ENCODE measurements around the gene NOSTRIN.

Gene NOSTRIN

DNA sequence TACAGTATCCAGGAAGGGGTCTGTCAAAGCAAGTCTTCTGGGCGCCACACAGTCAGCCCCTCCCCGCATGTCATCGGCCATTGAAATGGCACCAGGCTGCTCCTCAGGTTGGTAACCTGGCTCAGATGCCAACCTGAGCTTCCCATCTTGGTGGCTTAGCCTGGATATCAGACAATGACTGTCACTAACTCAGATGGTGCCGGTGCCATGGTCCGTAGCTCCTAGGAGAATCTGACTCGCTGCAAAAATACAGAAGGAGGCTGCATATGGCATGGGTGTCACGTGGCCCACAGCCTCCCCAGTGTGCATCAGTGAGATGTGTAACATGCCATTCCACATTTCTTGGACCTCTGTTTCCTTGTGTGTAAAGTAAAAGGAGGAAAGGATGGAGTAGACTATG is 3.2 kb downstream of the NOSTRIN start:
- TF ChIP-seq EZH2phosphoT487 (IDR thresholded peaks at IDR 0.05; ENCODE audit: low read length) (no peak), EZH2 (optimal IDR thresholded peaks at IDR 0.05; ENCODE audit: low read depth, low read length) (no peak)
- TF ChIP-seq, protein P1, sequence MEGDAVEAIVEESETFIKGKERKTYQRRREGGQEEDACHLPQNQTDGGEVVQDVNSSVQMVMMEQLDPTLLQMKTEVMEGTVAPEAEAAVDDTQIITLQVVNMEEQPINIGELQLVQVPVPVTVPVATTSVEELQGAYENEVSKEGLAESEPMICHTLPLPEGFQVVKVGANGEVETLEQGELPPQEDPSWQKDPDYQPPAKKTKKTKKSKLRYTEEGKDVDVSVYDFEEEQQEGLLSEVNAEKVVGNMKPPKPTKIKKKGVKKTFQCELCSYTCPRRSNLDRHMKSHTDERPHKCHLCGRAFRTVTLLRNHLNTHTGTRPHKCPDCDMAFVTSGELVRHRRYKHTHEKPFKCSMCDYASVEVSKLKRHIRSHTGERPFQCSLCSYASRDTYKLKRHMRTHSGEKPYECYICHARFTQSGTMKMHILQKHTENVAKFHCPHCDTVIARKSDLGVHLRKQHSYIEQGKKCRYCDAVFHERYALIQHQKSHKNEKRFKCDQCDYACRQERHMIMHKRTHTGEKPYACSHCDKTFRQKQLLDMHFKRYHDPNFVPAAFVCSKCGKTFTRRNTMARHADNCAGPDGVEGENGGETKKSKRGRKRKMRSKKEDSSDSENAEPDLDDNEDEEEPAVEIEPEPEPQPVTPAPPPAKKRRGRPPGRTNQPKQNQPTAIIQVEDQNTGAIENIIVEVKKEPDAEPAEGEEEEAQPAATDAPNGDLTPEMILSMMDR (IDR thresholded peaks at IDR 0.05; ENCODE audit: low read length) = no peak
- Histone ChIP-seq H3F3A (ENCODE audit: insufficient read depth, low read length) (no peaks in the 10 kb centered on the region), H3K27me3 (replicated peaks; ENCODE audit: insufficient read depth, low read length) (no peaks in the 10 kb centered on the region), H3K9ac (ENCODE audit: low read length) (no peak overlapping the region), H3K27ac (ENCODE audit: low read length) (no peak overlapping the region), H4K20me1 (ENCODE audit: insufficient read depth, low read length) (no peaks in the 10 kb centered on the region), H2AFZ (ENCODE audit: low read length) (no peak overlapping the region), H3K4me1 (ENCODE audit: low read length) (no peaks in the 10 kb centered on the region), H3K9me2 (replicated peaks; ENCODE audit: insufficient read depth, low read length) (no peaks in the 10 kb centered on the region), H3K4me3 (ENCODE audit: low read length) (no peak overlapping the region), H3K9me3 (replicated peaks; ENCODE audit: insufficient read depth, low read length) (no peaks in the 10 kb centered on the region), H3K4me2 (ENCODE audit: low read depth, low read length) (no peak overlapping the region), H3K36me3 (replicated peaks; ENCODE audit: insufficient read depth, low read length) (no peaks in the 10 kb centered on the region), H3K79me2 (ENCODE audit: low read length) (no peaks in the 10 kb centered on the region)
- no peak for DNase-seq

DNA sequence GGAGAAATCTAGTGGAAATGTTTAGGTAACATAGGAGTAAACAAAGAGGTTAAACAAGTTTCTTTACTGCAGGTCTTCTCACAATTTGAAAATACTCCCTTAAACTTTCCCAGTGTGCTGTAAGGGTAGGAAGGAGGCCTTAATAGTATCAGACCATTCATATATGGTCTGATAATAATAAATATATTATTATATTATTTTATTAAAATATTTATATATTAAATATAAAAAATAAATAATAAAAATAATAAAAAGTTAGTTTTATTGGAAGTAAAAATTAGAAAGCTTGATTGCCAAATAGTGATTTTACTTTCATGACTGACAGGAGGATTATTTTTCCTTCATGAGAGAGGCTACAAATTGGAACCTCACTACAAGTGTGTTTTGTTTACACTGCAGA is 7.1 kb downstream of the NOSTRIN start:
- H3K36me3 ChIP-seq (replicated peaks; ENCODE audit: insufficient read depth, low read length) = no peaks in the 10 kb centered on the region
- no peak for DNase-seq
- no peaks in the 10 kb centered on the region for H3K9me3 ChIP-seq (replicated peaks; ENCODE audit: insufficient read depth, low read length)
- no peaks in the 10 kb centered on the region for H3K4me1 ChIP-seq (ENCODE audit: low read length)
- no peak overlapping the region for H2AFZ ChIP-seq (ENCODE audit: low read length)
- no peak overlapping the region for H3K4me2 ChIP-seq (ENCODE audit: low read depth, low read length)
- no peaks in the 10 kb centered on the region for H3K9me2 ChIP-seq (replicated peaks; ENCODE audit: insufficient read depth, low read length)
- no peaks in the 10 kb centered on the region for H3K79me2 ChIP-seq (ENCODE audit: low read length)
- H3K4me3 ChIP-seq (ENCODE audit: low read length) = no peak overlapping the region
- no peak overlapping the region for H3K9ac ChIP-seq (ENCODE audit: low read length)
- no peaks in the 10 kb centered on the region for H3K27me3 ChIP-seq (replicated peaks; ENCODE audit: insufficient read depth, low read length)
- no peak for TF ChIP-seq EZH2 (optimal IDR thresholded peaks at IDR 0.05; ENCODE audit: low read depth, low read length)
- TF ChIP-seq, protein P1 (IDR thresholded peaks at IDR 0.05; ENCODE audit: low read length) = no peak
- TF ChIP-seq EZH2phosphoT487 (IDR thresholded peaks at IDR 0.05; ENCODE audit: low read length) = no peak
- no peak overlapping the region for H3K27ac ChIP-seq (ENCODE audit: low read length)
- H4K20me1 ChIP-seq (ENCODE audit: insufficient read depth, low read length) = no peaks in the 10 kb centered on the region
- H3F3A ChIP-seq (ENCODE audit: insufficient read depth, low read length) = no peaks in the 10 kb centered on the region

DNA sequence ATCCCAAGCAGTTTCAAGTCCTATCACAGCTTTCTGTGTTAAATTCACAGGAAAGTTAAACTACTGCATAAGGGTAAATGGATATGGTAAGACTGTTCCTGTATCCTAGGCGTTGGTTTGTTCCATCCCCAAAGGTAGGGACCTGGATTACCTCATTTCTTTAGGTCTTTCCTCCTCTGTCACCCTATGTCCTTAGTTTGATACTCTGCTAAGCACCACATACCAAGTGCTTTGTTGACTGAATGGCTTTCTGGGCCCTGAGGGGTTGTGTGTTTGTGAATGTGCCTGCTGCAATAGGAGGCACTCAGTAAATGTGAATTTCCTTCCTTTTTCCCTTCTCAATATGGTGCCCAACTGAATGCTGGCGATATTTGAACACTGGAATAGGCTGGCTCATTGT is 7.8 kb downstream of the NOSTRIN start:
- no peak for DNase-seq
- no peaks in the 10 kb centered on the region for H4K20me1 ChIP-seq (ENCODE audit: insufficient read depth, low read length)
- no peak overlapping the region for H3K4me2 ChIP-seq (ENCODE audit: low read depth, low read length)
- TF ChIP-seq, protein P1 (IDR thresholded peaks at IDR 0.05; ENCODE audit: low read length) = no peak
- TF ChIP-seq EZH2 (optimal IDR thresholded peaks at IDR 0.05; ENCODE audit: low read depth, low read length) (no peak), EZH2phosphoT487 (IDR thresholded peaks at IDR 0.05; ENCODE audit: low read length) (no peak)
- no peak overlapping the region for H3K9ac ChIP-seq (ENCODE audit: low read length)
- H3K27me3 ChIP-seq (replicated peaks; ENCODE audit: insufficient read depth, low read length) = no peaks in the 10 kb centered on the region
- no peaks in the 10 kb centered on the region for H3K79me2 ChIP-seq (ENCODE audit: low read length)
- no peak overlapping the region for H3K4me3 ChIP-seq (ENCODE audit: low read length)
- H2AFZ ChIP-seq (ENCODE audit: low read length) = no peak overlapping the region
- no peaks in the 10 kb centered on the region for H3K36me3 ChIP-seq (replicated peaks; ENCODE audit: insufficient read depth, low read length)
- H3K4me1 ChIP-seq (ENCODE audit: low read length) = no peaks in the 10 kb centered on the region
- no peaks in the 10 kb centered on the region for H3F3A ChIP-seq (ENCODE audit: insufficient read depth, low read length)
- H3K9me3 ChIP-seq (replicated peaks; ENCODE audit: insufficient read depth, low read length) = no peaks in the 10 kb centered on the region
- no peaks in the 10 kb centered on the region for H3K9me2 ChIP-seq (replicated peaks; ENCODE audit: insufficient read depth, low read length)
- H3K27ac ChIP-seq (ENCODE audit: low read length) = no peak overlapping the region

Measured in MM.1S (cell line).